HG02981 (cell line): ENCODE results near the gene SAMMSON.

Source experiments
- ATAC-seq: cut with Tn5 transposase; IDR thresholded peaks from one replicate; pipeline ENCODE4 v1.9.1; 2021; ENCODE audit warnings: mild to moderate bottlenecking, moderate library complexity; ENCODE audit not compliant: unreplicated experiment

The SAMMSON gene

DNA sequence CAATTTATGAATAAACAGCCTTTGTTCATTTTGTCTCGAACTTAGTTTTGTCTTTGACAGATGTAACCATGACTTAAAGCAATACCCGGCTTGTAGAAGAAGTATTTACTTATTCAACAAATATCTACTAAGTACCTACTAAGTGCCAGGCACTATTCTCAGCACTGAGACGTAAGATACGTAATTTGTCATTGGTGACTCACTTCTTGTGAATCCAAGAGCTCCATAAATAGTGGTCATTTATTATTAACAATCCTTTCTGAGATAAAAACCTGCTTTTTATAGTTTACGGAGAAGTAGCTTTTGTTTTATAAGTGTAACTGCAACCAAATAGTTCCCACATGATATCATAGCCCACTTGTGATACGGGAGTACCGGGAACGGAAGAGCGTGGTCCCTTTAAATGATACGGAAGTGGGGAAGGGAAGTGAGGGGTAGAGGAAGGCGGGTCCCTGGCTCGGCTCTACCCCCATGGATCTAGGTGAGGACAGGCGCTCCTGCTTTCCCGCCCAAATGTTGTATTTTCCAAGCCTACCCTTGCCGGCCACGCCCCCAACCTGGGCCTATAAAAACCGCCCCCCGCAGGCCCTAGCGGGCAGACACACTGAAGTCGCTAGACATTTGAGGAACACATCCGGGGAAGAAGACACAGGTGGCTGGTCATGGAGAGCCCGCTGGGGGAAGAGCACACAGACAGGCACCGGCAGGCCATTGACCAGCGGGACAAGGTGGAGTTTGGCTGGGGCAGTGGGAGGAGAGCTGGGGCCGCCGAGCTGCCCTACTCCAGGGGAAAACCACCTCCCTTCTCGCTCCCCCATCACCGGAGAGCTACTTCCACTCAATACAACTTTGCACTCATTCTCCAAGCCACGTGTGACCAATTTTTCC, at the start of gene SAMMSON:
SAMMSON (plus strand) TSS at position 594 of the 888 bp plus-strand sequence.
- no peak for ATAC-seq

DNA sequence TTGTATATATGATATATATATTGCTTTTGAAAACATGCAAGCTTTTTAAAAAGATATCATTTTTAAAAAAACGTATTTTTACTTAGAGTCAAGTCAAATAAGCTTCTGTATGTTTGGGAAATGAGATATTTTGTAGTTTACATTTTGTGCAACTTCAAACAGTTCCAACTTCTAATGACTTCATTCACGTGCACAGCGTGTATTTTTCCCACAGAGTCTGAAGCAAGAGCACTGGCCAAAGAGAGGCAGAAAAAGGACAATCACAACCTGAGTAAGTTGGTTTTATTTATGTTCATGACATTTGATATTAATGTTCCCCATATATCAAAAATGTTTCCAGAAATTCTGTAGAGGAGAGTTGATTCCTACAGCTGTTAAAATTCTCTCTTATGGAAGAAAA, 47.9 kb upstream of the SAMMSON start:
- no peak for ATAC-seq

DNA sequence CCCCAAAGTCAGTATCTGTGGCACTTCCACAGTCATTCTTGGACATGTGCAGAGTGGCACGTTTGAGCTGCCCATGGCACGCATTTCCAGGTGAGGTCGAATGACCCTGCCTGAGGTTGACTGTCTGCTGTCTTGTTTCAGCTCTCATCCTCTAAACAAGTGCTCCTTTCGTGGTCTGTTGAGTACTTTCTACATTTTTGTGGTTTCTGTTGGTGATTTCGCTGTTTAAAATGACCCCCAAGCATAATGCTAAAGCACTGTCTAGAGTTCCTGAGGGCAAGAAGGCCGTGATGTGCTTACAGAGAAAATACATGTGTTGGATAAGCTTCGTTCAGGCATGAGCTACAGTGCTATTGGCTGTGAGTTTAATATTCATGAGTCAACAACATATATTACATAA, 40.0 kb upstream of the SAMMSON start:
- ATAC-seq = no peak

DNA sequence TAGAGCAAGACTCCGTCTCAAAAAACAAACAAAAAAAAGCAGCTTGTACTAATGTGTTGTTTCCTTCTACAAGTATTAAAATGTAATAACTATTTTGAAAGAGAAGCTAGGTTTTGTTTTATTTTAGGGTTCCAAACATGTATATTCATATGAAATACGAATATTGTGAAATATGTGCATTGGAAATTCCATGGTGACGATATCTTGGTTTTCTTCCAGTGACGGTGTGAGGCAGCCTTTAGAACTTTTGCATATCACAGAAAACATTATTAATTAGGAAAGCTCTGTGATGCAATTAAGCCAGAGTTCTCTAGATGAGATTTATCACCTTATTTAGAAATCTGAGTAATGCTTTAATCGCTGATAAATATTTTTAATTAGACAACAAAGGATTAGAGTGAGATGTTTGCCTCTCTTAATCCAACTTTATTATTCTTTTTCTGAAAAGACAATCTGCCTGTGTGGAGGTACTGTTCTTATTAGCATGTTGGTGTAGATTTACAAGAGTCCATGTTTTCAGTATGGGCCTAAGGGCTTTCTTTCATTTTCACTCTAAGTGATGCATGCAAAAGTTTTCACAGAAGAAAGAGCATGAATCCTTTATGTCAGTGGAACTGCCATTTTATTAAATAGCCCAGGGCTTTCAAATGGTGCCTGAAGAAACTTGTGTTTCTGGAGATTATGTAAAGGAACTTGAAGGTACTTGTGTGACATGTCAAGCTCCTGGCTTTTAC, 37.7 kb upstream of the SAMMSON start:
- no peak for ATAC-seq

DNA sequence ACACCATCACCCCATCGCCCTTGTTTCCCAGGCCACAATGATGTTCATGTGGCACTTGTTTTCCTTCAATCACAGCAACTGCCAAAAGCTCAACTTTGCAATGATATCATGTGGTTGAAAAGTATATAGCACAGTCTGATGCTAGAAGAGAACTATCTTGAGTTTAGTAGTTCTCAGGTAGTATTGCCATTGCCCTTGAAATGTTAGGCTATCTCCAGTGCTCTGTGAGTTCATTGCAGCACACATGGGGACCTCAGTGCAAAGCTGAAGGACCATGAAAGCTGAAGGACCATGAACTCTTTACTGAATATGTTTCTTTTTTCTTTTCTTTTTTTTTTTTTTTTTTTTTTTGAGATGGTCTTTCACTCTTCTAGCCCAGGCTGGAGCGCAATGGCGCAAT, 35.9 kb upstream of the SAMMSON start:
- no peak for ATAC-seq

DNA sequence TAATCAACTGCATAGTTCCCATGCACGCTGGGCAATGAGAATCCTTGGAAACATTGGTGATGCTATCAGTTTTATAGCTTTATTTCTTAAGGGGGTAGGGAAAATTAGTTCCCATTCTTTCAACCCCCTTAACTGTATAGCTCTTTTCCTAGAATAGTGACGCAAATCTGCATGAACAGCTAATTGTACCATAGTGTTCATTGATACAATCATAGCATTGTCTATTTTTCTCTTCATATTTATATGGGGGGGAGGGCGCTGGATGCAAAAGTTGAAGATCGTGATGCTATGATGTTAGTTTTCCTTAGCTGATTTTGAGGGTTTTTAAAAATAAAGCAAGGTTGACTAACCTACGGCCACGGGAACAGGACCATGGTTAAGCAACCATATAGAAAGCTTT, 32.4 kb upstream of the SAMMSON start:
- no peak for ATAC-seq

DNA sequence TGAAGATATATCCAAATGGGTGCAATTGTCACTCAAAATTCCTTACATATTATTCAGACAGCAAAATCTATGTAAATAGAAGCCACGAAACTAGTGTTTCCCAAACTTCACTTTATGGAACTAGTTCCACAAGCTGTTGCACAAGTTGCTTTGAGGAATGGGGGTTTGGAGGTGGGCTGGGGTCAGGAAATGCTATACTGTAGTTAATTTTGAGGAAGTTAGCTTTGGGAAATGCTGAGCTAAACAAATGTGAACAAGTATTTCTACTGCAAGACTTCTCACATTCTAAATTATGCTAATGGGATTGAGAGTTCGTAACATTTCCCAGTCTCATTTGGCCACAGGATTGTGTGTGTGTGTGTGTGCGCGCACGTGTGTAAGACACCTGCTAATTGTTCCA, 28.7 kb upstream of the SAMMSON start:
- ATAC-seq = no peak

DNA sequence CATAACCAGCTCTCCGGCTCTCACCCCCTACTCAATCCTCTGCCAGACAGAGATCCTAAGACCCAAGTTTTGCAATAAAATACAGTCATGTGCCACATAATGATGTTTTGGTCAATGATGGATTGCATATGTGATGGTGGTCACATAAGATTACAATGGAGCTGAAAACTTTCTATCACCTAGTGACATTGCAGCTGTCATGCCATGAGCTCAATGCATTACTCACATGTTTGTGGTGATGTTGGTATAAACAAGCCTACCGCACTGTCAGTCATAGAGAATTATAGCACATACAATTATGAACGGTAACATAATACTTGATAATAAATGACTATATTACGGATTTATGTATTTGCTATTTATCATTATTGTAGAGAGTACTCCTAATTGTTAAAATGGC, 26.9 kb upstream of the SAMMSON start:
- ATAC-seq = no peak

DNA sequence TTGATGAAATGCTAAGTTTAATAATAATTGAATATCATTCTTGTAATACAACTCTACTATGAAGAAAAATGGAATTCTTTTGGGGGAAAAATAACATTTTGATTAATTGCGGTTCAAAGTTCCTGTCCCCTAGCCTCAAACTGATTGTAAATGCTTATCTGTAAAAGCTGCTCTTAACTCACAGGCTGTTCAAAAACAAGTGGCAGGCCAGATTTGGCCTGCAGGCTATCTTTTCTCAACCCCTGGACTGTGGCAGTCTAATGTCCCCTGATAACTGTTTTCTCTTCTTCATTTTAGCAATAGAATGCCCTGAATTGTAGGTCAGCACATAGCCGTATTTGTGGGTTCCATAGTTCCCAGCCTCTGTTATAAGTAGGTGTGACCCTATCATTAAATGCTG, 23.5 kb upstream of the SAMMSON start:
- ATAC-seq = no peak

DNA sequence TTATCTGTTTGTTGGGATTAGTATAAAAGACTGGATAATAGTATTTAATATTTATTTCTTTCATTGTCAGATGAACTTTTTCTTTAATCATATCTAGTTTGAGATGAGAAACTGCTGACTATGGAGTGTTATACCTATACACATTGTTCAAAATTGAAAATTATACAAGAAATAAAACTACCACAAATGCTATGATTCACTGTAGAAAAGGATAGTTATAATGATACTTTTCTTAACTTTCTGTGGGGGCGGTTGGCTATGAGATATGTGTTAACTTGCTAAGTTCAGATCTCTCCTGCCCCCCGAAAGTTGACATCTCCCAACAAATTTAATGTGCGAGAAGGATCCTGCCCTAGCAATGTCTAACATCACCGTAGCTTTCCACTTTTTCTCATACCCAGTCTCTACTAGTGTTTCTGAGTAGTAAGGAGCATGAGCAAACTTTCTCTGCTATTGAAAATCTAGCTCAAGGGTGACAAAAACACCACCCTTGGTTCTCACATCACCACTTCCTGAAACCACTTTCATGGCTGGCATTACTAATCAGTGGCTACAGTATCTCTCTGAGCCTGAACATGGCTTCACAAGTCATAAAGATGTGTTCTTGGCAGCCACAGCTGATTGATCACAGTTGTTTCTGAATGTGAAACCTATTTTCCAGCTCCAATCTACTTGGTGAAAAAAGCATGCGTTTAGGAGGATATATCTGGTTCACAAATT, 15.8 kb upstream of the SAMMSON start:
- no peak for ATAC-seq

DNA sequence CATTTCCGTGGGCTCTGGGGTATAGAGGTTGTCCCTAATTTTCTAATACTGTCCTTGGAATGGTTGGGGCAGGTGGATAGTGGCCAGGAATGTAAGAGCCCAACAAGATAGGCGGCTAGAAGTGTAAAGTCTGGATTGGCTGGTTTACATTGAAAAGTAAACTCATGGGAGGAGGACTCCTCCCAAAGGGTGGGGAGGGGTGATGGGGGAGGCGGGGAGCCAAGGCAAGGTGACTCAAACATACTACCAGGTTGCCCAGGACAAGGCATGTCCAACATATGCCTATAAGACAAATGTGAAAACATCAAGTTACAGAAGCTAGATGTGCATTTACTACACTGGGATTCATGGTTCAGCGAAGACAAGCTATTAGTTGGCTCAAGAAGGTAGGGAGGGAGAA, 14.3 kb upstream of the SAMMSON start:
- ATAC-seq = no peak

DNA sequence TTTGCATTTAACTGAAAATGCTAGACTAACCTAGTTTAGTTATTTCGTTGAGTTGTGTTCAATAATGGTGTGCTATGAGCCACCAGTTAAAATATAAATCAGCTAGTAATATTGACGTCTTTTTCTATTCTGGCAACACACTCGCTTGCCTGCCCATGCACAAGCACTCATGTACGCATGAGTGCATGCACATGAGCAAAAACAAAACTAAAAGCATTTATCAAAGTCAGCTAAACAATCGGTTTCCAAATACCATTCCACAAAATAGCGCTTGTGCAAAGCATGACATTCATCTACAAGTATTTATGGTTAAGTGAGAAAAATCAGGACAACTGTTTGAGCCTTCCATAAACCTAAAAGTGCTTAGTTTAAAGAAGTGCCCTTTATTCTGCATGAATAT, 13.1 kb upstream of the SAMMSON start:
- ATAC-seq = no peak

DNA sequence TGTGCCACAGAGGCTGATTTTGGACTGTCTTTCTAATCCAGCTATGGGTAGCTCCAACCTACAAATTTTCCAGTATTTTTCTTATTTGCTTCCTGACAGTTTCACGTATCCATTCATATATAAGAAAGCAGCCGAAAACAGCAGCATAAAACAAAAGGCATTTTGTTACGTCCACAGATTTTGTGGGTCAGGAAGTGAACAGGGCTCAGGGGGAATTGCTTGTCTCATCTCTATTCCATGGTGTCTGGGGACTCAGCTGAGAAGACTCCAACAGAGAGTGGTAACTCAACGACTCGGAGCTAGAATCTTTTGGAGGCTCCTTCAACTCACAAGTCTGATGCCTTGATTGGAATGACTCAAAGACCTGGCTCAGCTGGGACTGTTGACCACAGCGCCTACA, 11.7 kb upstream of the SAMMSON start:
- no peak for ATAC-seq

DNA sequence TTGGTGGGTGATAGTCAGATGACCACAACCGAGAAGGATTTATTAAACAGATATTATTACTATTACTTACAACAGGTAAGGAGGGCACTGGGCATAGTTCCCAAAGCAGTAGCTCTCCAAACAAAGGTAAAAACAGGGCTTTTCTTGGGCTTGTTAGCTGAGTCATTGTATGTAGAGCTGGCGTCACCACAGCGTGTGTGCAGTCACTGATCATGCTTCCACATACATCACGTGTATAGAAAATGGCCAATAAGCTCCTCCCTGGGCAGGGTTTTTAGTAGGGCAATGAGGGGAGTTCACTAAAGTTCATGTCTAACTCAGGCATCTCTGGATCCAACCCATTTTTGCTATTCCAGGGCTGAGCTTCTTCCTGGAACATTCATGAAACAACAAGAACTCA, 5.8 kb upstream of the SAMMSON start:
- ATAC-seq = no peak

DNA sequence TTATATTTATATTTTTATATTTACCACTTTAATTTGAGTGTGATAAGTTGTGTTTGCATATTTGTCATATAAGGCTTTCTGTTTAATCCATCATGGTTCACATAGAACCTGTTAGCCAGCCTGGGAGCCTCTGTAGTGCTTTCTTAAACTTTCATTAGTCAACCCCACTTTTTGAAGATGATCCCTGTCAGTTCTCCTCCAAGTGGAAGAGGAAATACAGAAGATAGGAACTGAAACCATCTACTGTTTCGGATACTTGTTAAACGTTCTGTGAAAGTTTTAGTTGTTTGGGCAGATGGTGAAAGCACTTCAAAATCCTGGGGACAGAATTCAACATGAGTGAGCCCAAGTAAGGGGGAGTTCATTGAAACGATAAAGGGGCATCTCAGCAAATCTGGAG, 4.6 kb upstream of the SAMMSON start:
- ATAC-seq = no peak

DNA sequence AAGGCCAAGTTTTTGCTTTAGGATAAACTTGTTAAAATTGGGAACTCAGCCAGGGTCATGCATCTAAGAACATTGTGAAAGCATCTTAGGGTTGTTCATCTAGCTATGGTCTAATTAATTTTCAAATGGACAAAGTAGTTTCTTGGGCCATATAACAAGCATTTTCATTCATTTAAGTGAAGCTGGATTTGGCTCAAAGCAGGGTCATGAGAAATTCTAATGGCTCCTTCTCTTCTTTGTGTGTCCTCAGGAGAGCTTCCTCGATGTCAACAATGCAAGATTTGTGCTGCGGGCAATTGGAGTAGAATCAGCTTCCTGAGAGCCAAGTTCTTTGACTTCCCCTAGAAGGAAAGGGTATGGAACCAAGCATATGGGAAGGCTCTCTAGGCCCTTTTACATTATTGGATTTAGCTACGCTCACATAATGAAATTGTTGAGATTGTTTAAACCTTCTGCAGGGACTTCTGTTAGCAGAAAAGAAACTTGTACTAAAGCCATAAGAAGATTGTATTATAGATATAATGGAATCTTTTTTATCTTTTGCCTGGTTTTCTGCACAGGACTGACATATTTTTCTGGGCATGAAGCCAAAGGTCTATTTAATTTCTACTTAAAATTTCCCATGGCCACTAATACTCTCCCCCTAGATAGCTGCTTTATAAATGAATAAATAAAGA, 1.8 kb upstream of the SAMMSON start:
- no peak for ATAC-seq

DNA sequence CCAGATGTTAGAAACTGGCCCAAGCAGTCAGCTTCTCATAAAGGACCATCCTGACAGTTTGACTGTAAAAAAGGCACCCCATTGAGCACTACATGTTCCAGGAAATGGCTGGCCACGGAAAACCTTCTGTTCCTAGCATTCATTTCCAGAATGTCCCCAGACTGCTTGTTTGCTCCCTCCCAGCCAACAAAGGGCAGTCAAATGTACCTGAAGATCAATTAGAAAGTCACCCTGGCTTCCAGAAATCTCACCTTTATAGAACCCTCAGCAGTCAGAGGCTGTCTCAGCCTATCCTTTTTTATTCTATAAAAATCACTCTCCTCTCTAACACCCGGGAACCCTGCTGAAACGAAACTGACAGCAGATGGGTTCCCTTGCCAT, 784 bp upstream of the SAMMSON start:
- no peak for ATAC-seq

DNA sequence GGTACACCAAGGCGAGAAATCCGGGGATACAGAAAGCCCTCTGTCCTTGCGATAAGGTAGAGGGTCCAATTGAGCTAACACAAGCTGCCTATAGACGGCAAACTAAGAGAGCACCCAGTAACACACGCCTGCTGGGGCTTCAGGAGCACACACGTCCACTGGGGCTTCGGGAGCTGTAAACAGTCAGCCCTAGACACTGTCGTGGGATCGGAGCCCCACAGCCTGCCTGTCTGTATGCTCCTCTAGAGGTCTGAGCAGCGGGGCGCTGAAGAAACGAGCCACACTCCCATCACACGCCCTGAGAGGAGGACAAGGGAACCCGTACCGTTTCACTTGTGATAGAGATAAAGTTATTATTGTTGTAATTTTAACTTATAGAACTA, 486 bp downstream of the SAMMSON start:
- no peak for ATAC-seq

DNA sequence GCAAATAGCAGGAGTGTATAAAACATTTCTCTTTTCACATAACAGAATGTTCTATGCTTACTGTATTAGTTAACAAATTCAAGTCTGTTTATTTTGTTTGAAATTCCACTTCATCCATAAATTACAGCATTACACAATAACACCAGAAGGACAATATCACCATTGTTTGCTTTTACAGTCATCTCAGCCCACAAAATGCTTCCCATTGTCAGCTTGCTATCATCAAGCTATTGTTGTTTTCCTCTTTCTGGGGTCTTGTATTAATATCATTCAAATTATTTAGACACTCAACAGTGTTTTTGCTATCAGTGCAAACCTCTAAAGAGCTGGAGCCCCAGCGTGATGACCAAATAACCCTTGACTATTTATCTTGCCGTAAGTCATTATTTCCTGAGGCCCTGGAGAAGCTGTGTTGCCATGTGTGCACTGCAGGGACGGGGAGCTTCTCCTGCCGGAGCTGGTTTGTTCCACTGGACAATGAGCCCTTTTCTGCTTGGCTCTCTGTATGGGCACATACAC, 1.1 kb downstream of the SAMMSON start:
- ATAC-seq = no peak

DNA sequence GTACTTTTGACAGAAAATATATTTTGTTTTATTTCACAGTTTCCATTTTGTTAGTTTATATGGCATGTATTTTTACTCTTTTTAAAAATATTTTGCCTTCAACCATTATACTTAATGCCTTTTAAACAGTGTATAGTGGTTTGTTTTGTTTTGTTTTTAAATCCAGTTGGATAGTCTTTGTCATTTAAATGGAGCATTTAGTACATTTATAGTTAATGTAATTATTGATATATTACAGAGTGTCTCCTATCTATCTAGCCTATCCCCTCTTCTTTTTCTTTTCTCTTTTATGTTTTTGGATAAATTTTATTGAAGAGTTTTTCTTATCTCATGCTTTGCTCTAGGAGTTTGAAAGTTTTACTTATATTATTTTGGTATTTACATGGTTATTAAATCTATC, 3.6 kb downstream of the SAMMSON start:
- ATAC-seq = no peak

DNA sequence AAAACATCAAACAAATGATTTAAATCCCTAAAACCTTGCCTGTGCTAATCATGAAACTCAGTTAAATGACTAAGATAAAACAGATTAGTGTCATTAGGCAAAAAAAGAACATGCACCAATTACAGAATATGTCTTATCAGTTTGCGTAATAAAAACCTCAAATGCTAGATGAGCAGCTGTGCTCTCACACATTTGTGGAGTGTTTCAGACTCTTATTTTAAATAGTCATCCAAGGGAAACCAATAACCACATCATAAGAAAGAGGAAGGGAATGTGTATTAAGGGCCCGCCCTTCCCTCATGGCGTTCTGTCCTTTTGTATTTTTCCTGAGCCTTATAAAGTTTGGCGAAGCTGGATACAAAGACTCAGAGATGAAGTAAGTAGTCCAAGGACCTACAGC, 6.6 kb downstream of the SAMMSON start:
- no peak for ATAC-seq
